ENCODE measurements around the gene EFHC1. TPM values are rescaled to one million over a fixed set of nuclear protein-coding genes. Genes with fewer than 3 reads are reported as not detected.

The EFHC1 gene
- total and polyA plus RNA-seq, 2 of the 13 experiments (the other 11 are each of a cell fraction or from before 2014, with no cell fraction given) = 23.4 to 29.5 TPM

DNA sequence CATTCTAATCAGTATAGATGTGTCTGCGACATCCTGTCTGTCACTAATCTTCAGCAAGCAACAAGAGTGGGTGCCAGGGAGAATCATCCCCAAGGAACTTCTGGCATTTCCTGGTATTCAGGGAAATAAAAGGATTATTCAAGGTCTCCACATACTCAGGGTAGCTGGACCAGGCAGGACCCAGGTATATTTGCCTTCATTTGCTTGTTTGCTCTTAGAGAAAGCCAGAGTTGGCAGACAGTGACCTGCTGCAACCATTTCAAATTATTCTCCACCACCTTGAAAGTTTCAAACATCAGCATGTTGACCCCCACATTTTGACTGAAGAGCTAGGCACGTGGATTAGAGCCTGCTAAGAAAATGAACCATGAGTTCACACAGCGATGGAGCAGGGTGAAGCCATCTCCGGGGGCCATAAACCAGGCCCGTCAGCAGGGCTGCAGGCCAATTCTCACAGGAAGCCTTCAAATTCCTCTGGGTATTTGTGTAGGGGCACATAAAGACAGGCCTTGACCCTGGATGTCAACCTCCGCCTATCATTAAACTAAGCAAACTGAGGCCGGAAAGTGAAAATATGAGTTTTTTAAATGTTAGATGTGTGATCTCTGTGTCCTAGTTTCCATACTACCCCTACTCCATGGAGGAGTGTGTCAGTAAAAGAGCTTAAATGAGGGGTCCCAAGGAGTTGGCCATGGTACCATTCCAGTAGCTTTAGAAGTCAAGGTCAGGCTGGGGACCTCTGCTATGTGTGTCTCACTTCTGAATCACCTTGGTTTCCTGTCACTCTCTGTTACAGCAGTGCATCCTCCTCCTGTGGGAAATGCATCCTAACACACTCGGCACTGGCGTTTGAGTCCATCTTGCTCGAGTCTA, 123.8 kb downstream of the EFHC1 start (continued):
- TF ChIP-seq, protein P1, sequence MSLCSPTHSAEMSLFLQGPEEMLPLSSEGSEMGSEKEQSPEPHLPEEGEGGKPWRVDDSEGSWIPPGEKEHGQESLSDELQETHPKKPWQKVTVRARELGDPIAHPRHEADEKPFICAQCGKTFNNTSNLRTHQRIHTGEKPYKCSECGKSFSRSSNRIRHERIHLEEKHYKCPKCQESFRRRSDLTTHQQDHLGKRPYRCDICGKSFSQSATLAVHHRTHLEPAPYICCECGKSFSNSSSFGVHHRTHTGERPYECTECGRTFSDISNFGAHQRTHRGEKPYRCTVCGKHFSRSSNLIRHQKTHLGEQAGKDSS (CRISPR knock-in tag; IDR thresholded peaks at IDR 0.05; ENCODE audit: borderline replicate concordance, low read depth) = 0 out of 2 replicates have a peak, but pooled peaks have one; percentile 67
- TF ChIP-seq TCF12 (IDR thresholded peaks at IDR 0.05) (no peak), TCF12 (CRISPR knock-in tag; IDR thresholded peaks at IDR 0.05) (no peak; the same call in 1 of the 2 replicates), ZNF724P (CRISPR knock-in tag; IDR thresholded peaks at IDR 0.05; ENCODE audit: borderline replicate concordance) (no peak), NR2F1 (CRISPR knock-in tag; IDR thresholded peaks at IDR 0.05) (peak; percentile 78 to 93), ZNF543 (CRISPR knock-in tag; IDR thresholded peaks at IDR 0.05) (0 out of 2 replicates have a peak, but pooled peaks have one; percentile 41), ZNF124 (CRISPR knock-in tag; IDR thresholded peaks at IDR 0.05) (no peak), ZNF75D (CRISPR knock-in tag; IDR thresholded peaks at IDR 0.05; ENCODE audit: borderline replicate concordance) (no peak), ATM (IDR thresholded peaks at IDR 0.05; ENCODE audit: borderline replicate concordance) (no peak), ZNF460 (CRISPR knock-in tag; IDR thresholded peaks at IDR 0.05; ENCODE audit: borderline replicate concordance) (no peak), HNF4A (CRISPR knock-in tag; IDR thresholded peaks at IDR 0.05) (peak; percentile 69), ZNF788 (CRISPR knock-in tag; IDR thresholded peaks at IDR 0.05; ENCODE audit: borderline replicate concordance) (peak; percentile 80; the same call in 1 of the 2 replicates), ZNF446 (CRISPR knock-in tag; IDR thresholded peaks at IDR 0.05) (no peak), ZNF350 (CRISPR knock-in tag; IDR thresholded peaks at IDR 0.05; ENCODE audit: borderline replicate concordance, low read depth) (peak; percentile 74; the same call in 1 of the 2 replicates)
- TF ChIP-seq, protein P2, sequence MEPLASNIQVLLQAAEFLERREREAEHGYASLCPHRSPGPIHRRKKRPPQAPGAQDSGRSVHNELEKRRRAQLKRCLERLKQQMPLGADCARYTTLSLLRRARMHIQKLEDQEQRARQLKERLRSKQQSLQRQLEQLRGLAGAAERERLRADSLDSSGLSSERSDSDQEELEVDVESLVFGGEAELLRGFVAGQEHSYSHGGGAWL (CRISPR knock-in tag; IDR thresholded peaks at IDR 0.05) = no peak
- TF ChIP-seq, protein P3, sequence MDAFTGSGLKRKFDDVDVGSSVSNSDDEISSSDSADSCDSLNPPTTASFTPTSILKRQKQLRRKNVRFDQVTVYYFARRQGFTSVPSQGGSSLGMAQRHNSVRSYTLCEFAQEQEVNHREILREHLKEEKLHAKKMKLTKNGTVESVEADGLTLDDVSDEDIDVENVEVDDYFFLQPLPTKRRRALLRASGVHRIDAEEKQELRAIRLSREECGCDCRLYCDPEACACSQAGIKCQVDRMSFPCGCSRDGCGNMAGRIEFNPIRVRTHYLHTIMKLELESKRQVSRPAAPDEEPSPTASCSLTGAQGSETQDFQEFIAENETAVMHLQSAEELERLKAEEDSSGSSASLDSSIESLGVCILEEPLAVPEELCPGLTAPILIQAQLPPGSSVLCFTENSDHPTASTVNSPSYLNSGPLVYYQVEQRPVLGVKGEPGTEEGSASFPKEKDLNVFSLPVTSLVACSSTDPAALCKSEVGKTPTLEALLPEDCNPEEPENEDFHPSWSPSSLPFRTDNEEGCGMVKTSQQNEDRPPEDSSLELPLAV (CRISPR knock-in tag; conservative IDR thresholded peaks at IDR 0.05; ENCODE audit: low read depth) = no peak
- TF ChIP-seq, protein P4, sequence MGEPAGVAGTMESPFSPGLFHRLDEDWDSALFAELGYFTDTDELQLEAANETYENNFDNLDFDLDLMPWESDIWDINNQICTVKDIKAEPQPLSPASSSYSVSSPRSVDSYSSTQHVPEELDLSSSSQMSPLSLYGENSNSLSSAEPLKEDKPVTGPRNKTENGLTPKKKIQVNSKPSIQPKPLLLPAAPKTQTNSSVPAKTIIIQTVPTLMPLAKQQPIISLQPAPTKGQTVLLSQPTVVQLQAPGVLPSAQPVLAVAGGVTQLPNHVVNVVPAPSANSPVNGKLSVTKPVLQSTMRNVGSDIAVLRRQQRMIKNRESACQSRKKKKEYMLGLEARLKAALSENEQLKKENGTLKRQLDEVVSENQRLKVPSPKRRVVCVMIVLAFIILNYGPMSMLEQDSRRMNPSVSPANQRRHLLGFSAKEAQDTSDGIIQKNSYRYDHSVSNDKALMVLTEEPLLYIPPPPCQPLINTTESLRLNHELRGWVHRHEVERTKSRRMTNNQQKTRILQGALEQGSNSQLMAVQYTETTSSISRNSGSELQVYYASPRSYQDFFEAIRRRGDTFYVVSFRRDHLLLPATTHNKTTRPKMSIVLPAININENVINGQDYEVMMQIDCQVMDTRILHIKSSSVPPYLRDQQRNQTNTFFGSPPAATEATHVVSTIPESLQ (CRISPR knock-in tag; conservative IDR thresholded peaks at IDR 0.05) = no peak
- TF ChIP-seq, protein P5, sequence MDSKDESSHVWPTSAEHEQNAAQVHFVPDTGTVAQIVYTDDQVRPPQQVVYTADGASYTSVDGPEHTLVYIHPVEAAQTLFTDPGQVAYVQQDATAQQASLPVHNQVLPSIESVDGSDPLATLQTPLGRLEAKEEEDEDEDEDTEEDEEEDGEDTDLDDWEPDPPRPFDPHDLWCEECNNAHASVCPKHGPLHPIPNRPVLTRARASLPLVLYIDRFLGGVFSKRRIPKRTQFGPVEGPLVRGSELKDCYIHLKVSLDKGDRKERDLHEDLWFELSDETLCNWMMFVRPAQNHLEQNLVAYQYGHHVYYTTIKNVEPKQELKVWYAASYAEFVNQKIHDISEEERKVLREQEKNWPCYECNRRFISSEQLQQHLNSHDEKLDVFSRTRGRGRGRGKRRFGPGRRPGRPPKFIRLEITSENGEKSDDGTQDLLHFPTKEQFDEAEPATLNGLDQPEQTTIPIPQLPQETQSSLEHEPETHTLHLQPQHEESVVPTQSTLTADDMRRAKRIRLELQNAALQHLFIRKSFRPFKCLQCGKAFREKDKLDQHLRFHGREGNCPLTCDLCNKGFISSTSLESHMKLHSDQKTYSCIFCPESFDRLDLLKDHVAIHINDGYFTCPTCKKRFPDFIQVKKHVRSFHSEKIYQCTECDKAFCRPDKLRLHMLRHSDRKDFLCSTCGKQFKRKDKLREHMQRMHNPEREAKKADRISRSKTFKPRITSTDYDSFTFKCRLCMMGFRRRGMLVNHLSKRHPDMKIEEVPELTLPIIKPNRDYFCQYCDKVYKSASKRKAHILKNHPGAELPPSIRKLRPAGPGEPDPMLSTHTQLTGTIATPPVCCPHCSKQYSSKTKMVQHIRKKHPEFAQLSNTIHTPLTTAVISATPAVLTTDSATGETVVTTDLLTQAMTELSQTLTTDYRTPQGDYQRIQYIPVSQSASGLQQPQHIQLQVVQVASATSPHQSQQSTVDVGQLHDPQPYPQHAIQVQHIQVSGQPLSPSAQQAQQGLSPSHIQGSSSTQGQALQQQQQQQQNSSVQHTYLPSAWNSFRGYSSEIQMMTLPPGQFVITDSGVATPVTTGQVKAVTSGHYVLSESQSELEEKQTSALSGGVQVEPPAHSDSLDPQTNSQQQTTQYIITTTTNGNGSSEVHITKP (CRISPR knock-in tag; IDR thresholded peaks at IDR 0.05; ENCODE audit: low read depth) = peak; percentile 84
- TF ChIP-seq, protein P6, sequence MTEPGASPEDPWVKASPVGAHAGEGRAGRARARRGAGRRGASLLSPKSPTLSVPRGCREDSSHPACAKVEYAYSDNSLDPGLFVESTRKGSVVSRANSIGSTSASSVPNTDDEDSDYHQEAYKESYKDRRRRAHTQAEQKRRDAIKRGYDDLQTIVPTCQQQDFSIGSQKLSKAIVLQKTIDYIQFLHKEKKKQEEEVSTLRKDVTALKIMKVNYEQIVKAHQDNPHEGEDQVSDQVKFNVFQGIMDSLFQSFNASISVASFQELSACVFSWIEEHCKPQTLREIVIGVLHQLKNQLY (CRISPR knock-in tag; IDR thresholded peaks at IDR 0.05) = peak; percentile 53
